DND-41 (cell line): ENCODE results near the gene ANO6.
A peak's percentile ranks its signal among the peaks of the same experiment; 100 is the strongest.

ENCODE experiments used
- ATAC-seq: fragments of 200-7000 bp; cut with Tn5 transposase; 3 replicates; pipeline ENCODE4 v1.9.1; 2021; ENCODE audit warnings: low read depth; ENCODE audit not compliant: insufficient read depth
- DNase-seq: peaks from one replicate; pipeline ENCODE4 v3.0.0-alpha.2; 2020
- H2AFZ ChIP-seq: 2 replicates; pipeline ENCODE4 v1.6.0; 2012; ENCODE audit warnings: low read depth, low read length
- H3K27ac ChIP-seq: 2 replicates; pipeline ENCODE4 v1.5.1; 2012; ENCODE audit warnings: low read length, inconsistent platforms
- H3K27me3 ChIP-seq: fragments of 200-600 bp; sonication (generic); 2 replicates; pipeline ENCODE4 v1.6.0; 2012; ENCODE audit warnings: low read length, mild to moderate bottlenecking, inconsistent platforms; ENCODE audit not compliant: insufficient read depth, poor library complexity
- H3K36me3 ChIP-seq: 2 replicates; pipeline ENCODE4 v1.5.1; 2012; ENCODE audit warnings: low read length, inconsistent platforms; ENCODE audit not compliant: insufficient read depth
- H3K4me1 ChIP-seq: 2 replicates; pipeline ENCODE4 v1.5.1; 2012; ENCODE audit warnings: mild to moderate bottlenecking, low read length; ENCODE audit not compliant: insufficient read depth
- H3K4me2 ChIP-seq: 2 replicates; pipeline ENCODE4 v1.6.0; 2012; ENCODE audit warnings: mild to moderate bottlenecking, moderate library complexity, low read length, inconsistent platforms; ENCODE audit not compliant: insufficient read depth
- H3K4me3 ChIP-seq, 2 experiments: fragments of 200-600 bp in 1 of 2; shearing (Covaris generic) in 1 of 2; 2 replicates each; pipeline ENCODE4 v1.5.1; 2012 to 2016; ENCODE audit warnings: inconsistent platforms in 2 of 2, low read length in 2 of 2, mild to moderate bottlenecking in 2 of 2, low read depth in 1 of 2, moderate library complexity in 1 of 2
- H3K79me2 ChIP-seq: 2 replicates; pipeline ENCODE4 v1.6.0; 2012; ENCODE audit warnings: low read length, inconsistent platforms; ENCODE audit not compliant: insufficient read depth
- H3K9ac ChIP-seq: 2 replicates; pipeline ENCODE4 v1.6.0; 2012; ENCODE audit warnings: low read depth, mild to moderate bottlenecking, inconsistent platforms, low read length, moderate library complexity
- H3K9me3 ChIP-seq: 2 replicates; pipeline ENCODE4 v1.5.1; 2012; ENCODE audit warnings: low read length, moderate library complexity, mild to moderate bottlenecking, inconsistent platforms; ENCODE audit not compliant: insufficient read depth, severe bottlenecking
- H4K20me1 ChIP-seq: 2 replicates; pipeline ENCODE4 v1.6.0; 2012; ENCODE audit warnings: low read length; ENCODE audit not compliant: insufficient read depth
- EZH2 ChIP-seq: IDR thresholded peaks from 3 replicates; pipeline ENCODE4 v1.6.1; 2012; ENCODE audit warnings: borderline replicate concordance, low read depth, mild to moderate bottlenecking, moderate library complexity, low read length, inconsistent platforms; ENCODE audit not compliant: severe bottlenecking
- TF ChIP-seq, protein P1 (sequence below): IDR thresholded peaks from 2 replicates; pipeline ENCODE4 v1.5.1; 2012; ENCODE audit warnings: borderline replicate concordance, low read length, moderate library complexity, mild to moderate bottlenecking; ENCODE audit not compliant: poor library complexity, severe bottlenecking; ENCODE audit errors: extremely low read depth

Gene ANO6

DNA sequence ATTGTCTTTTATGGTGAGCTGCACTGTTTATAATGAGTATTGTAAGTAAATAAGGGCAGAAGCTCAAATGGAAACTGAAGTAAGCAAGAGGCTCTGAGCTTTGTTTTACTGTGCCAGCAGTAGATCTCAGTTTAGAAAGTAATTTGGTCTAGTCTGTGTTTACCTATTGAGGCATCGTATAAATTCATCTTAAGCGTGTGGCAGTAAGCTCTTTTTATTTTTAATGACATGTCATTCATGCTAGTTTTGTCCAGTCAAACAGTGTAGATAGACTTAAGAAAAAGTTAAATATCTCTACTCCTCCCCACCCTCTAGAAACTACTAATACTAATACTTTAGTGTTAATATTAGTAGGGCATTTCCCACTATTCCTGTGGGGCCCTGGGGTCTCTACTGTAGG is 2.0 kb downstream of the ANO6 start:
- no peaks in the 10 kb centered on the region for H3K27me3 ChIP-seq
- H3K36me3 ChIP-seq: no peaks in the 10 kb centered on the region; the same call in 1 of the 2 replicates
- ATAC-seq (no peak), DNase-seq (no peak)
- H3K9me3 ChIP-seq: no peaks in the 10 kb centered on the region
- H3K4me1 ChIP-seq: peaks cover 44% of the 10 kb centered on the region
- peak overlapping the region; percentile 75 for H3K9ac ChIP-seq
- peak overlapping the region; percentile 81 to 95; a peak in 3 of 4 replicates for H3K4me3 ChIP-seq
- H4K20me1 ChIP-seq: peaks cover 23% of the 10 kb centered on the region; the same call in 1 of the 2 replicates
- TF ChIP-seq, protein P1, sequence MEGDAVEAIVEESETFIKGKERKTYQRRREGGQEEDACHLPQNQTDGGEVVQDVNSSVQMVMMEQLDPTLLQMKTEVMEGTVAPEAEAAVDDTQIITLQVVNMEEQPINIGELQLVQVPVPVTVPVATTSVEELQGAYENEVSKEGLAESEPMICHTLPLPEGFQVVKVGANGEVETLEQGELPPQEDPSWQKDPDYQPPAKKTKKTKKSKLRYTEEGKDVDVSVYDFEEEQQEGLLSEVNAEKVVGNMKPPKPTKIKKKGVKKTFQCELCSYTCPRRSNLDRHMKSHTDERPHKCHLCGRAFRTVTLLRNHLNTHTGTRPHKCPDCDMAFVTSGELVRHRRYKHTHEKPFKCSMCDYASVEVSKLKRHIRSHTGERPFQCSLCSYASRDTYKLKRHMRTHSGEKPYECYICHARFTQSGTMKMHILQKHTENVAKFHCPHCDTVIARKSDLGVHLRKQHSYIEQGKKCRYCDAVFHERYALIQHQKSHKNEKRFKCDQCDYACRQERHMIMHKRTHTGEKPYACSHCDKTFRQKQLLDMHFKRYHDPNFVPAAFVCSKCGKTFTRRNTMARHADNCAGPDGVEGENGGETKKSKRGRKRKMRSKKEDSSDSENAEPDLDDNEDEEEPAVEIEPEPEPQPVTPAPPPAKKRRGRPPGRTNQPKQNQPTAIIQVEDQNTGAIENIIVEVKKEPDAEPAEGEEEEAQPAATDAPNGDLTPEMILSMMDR: no peak
- no peak for TF ChIP-seq EZH2
- H2AFZ ChIP-seq: no peak overlapping the region
- peak overlapping the region; percentile 73 for H3K4me2 ChIP-seq
- peaks cover 68% of the 10 kb centered on the region for H3K79me2 ChIP-seq
- H3K27ac ChIP-seq: peak overlapping the region; percentile 96

DNA sequence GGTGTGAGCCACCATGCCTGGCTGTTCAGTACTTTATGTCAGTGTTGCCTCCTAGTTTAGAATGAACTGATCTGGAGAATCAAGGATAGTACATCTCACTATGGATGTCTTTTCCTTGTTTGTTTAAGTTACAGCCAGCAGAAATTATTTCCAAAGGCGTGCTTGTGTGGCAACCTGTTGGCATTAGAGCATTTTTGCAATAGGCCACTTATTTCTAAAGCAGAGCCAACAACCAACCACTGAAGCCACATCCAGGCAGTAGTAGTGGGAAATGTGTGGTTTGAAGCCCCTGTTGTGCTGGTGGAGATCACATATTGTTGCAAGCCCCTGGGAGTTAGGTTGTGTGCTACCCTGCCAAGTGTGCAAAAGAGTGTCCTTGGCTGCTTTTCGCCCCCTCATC is 3.7 kb downstream of the ANO6 start:
- Histone ChIP-seq H3K79me2 (peaks cover 86% of the 10 kb centered on the region), H3K27me3 (no peaks in the 10 kb centered on the region), H2AFZ (no peak overlapping the region), H3K4me3 (no peak overlapping the region), H3K4me2 (peak overlapping the region; percentile 73), H3K9ac (no peak overlapping the region), H3K27ac (no peak overlapping the region), H3K9me3 (no peaks in the 10 kb centered on the region), H4K20me1 (peaks cover 34% of the 10 kb centered on the region; the same call in 1 of the 2 replicates), H3K36me3 (no peaks in the 10 kb centered on the region; the same call in 1 of the 2 replicates), H3K4me1 (peaks cover 41% of the 10 kb centered on the region)
- peak; percentile 39 for DNase-seq
- TF ChIP-seq, protein P1: no peak
- TF ChIP-seq EZH2: no peak
- ATAC-seq: no peak

DNA sequence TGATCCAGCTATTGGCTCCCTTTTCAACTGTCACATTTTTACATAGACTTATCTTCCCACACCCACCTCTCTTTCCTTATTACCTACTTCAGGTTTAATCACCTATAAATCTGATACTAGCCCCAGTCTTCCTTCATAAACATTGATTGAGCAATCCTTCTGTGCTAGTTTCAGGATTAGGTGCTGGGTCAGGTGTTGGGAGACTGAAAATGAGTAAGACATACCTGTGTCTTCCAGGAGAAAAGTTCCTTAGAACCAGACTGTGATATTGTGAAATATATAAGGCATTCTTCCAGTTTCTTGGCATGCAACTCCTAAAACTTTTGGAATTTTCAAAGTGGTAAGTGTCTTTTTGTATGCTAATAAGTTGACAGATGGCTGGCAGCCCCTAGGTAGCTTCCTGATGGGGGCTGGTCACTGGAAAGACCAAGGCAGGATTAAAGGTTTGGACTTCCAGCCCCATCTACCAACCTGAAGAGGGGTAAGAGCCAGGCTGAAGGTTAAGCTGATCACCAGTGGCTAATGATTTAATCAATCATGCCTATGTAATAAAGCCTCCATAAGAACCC is 4.6 kb downstream of the ANO6 start:
- no peak overlapping the region for H3K27ac ChIP-seq

More for the DNA sequence above, 4.6 kb downstream of the ANO6 start:
- no peaks in the 10 kb centered on the region for H3K9me3 ChIP-seq
- H3K4me3 ChIP-seq: no peak overlapping the region
- peaks cover 93% of the 10 kb centered on the region for H3K79me2 ChIP-seq
- 0 out of 2 replicates have a peak overlapping the region, but pooled peaks have one; percentile 18 for H3K4me2 ChIP-seq
- H3K9ac ChIP-seq: no peak overlapping the region
- H3K4me1 ChIP-seq: peaks cover 38% of the 10 kb centered on the region
- peaks cover 34% of the 10 kb centered on the region; the same call in 1 of the 2 replicates for H4K20me1 ChIP-seq
- TF ChIP-seq EZH2: no peak
- TF ChIP-seq, protein P1: no peak
- ATAC-seq (no peak), DNase-seq (no peak)
- no peaks in the 10 kb centered on the region for H3K27me3 ChIP-seq
- H3K36me3 ChIP-seq: no peaks in the 10 kb centered on the region; the same call in 1 of the 2 replicates
- H2AFZ ChIP-seq: no peak overlapping the region
